GM12878 (cell line): ENCODE measurements around the gene SHB. TPM values are rescaled to one million over a fixed set of nuclear protein-coding genes. Genes with fewer than 3 reads are reported as not detected.

Experiments
- ATAC-seq: fragments of 200-7000 bp; cut with Tn5 transposase; 3 replicates; pipeline ENCODE4 v1.9.1; 2020; ENCODE audit warnings: mild to moderate bottlenecking, moderate library complexity
- BruUV-seq: library from RNA; stranded (reverse); fragments of 400-500 nt; replicated peaks from 2 replicates; lab custom pipeline; 2021; lab: Mats Ljungman, UMichigan
- CTCF ChIA-PET: fragments of 300-600 bp; sonication (Branson Sonifier 250); formaldehyde crosslinking; extraction: SDS; loops from one replicate; lab custom pipeline; 2021; ENCODE audit warnings: inconsistent platforms; lab: Yijun Ruan, JAX
- POLR2A ChIA-PET: fragments of 350-600 bp; formaldehyde crosslinking; extraction: SDS; loops from one replicate; lab custom pipeline; 2021; ENCODE audit warnings: inconsistent platforms; lab: Charles Lee
- RAD21 ChIA-PET: fragments of 300-600 bp; sonication (Branson Sonifier 250); formaldehyde crosslinking; loops from one replicate; lab custom pipeline; 2023; ENCODE audit warnings: antibody characterized with exemption; ENCODE audit not compliant: unreplicated experiment; lab: Charles Lee
- SMC1A ChIA-PET: fragments of 300-600 bp; sonication (Branson Sonifier 250); formaldehyde crosslinking; loops from one replicate; lab custom pipeline; 2023; ENCODE audit not compliant: unreplicated experiment, uncharacterized antibody; lab: Charles Lee
- DNase-seq: peaks from one replicate; pipeline ENCODE4 v3.0.0-alpha.2; 2011; ENCODE audit warnings: low read depth, low spot score
- FAIRE-seq: peaks from 3 replicates; lab custom pipeline; 2011; peaks lifted over from hg19 to GRCh38; lab: Jason Lieb, UNC
- H2AFZ ChIP-seq: 2 replicates; pipeline ENCODE4 v1.6.0; 2011; ENCODE audit warnings: low read depth, low read length, control low read depth; ENCODE audit not compliant: control insufficient read depth
- H3K27ac ChIP-seq: 2 replicates; pipeline ENCODE4 v1.5.1; 2011; ENCODE audit warnings: control low read depth; ENCODE audit not compliant: control insufficient read depth, insufficient read depth
- H3K27me3 ChIP-seq, 2 experiments: replicated peaks in 1 of 2; 2 replicates each; pipeline versions ENCODE4 v1.6.0 to v1.6.1; 2011; ENCODE audit warnings: low read length in 1 of 2; ENCODE audit not compliant: control insufficient read depth in 2 of 2, insufficient read depth in 2 of 2
- H3K36me3 ChIP-seq, 2 experiments: 2 replicates each; pipeline ENCODE4 v1.5.1; 2011; ENCODE audit warnings: low read length in 1 of 2; ENCODE audit not compliant: control insufficient read depth in 2 of 2, insufficient read depth in 2 of 2
- H3K4me1 ChIP-seq: 2 replicates; pipeline ENCODE4 v1.6.1; 2011; ENCODE audit warnings: mild to moderate bottlenecking, low read length, moderate library complexity, mixed read lengths; ENCODE audit not compliant: control insufficient read depth, insufficient read depth
- H3K4me2 ChIP-seq: 2 replicates; pipeline ENCODE4 v1.6.0; 2011; ENCODE audit warnings: control low read depth; ENCODE audit not compliant: control insufficient read depth, insufficient read depth
- H3K4me3 ChIP-seq: fragments of 200-600 bp; sonication (generic); 2 replicates; pipeline ENCODE4 v1.5.1; 2016
- H3K79me2 ChIP-seq: 2 replicates; pipeline ENCODE4 v1.6.0; 2011; ENCODE audit warnings: low read length; ENCODE audit not compliant: control insufficient read depth, insufficient read depth
- H3K9ac ChIP-seq: 2 replicates; pipeline ENCODE4 v1.8.0; 2011; ENCODE audit warnings: low read length, control low read depth, mixed read lengths; ENCODE audit not compliant: control insufficient read depth, insufficient read depth
- H3K9me3 ChIP-seq: replicated peaks from 3 replicates; pipeline ENCODE4 v1.5.1; 2011; ENCODE audit warnings: mild to moderate bottlenecking, low read length; ENCODE audit not compliant: control insufficient read depth, insufficient read depth
- H4K20me1 ChIP-seq: 2 replicates; pipeline ENCODE4 v1.6.0; 2011; ENCODE audit not compliant: control insufficient read depth, insufficient read depth
- DPF2 ChIP-seq: fragments of 450-650 bp; IDR thresholded peaks from 2 replicates; pipeline ENCODE4 v1.6.1; 2017; ENCODE audit warnings: mild to moderate bottlenecking
- FOXK2 ChIP-seq: fragments of 450-650 bp; IDR thresholded peaks from 2 replicates; pipeline ENCODE4 v1.6.1; 2017; ENCODE audit warnings: mild to moderate bottlenecking, moderate library complexity
- IRF4 ChIP-seq: IDR thresholded peaks from 2 replicates; pipeline ENCODE4 v1.6.1; 2011; ENCODE audit warnings: low read depth, low read length
- LARP7 ChIP-seq: fragments of 450-650 bp; IDR thresholded peaks from 2 replicates; pipeline ENCODE4 v1.6.1; 2017; ENCODE audit warnings: mild to moderate bottlenecking
- MEF2A ChIP-seq: IDR thresholded peaks from 2 replicates; pipeline ENCODE4 v1.6.1; 2011; ENCODE audit warnings: low read depth, mild to moderate bottlenecking, low read length, moderate library complexity; ENCODE audit not compliant: insufficient read depth
- MTA2 ChIP-seq: fragments of 450-650 bp; IDR thresholded peaks from 2 replicates; pipeline ENCODE4 v1.6.1; 2016; ENCODE audit warnings: low read depth, mild to moderate bottlenecking, moderate library complexity
- NKRF ChIP-seq: fragments of 450-650 bp; conservative IDR thresholded peaks from 2 replicates; pipeline ENCODE4 v1.6.1; 2017; ENCODE audit warnings: mild to moderate bottlenecking, moderate library complexity
- NR2C2 ChIP-seq: IDR thresholded peaks from 2 replicates; pipeline ENCODE4 v1.6.1; 2011; ENCODE audit warnings: borderline replicate concordance, low read depth; ENCODE audit not compliant: control insufficient read depth, insufficient read length
- POLR2AphosphoS2 ChIP-seq: IDR thresholded peaks from 2 replicates; pipeline ENCODE4 v1.6.1; 2011; ENCODE audit warnings: low read depth, mild to moderate bottlenecking, low read length, improper control_type of control experiment, moderate library complexity
- RCOR1 ChIP-seq: conservative IDR thresholded peaks from 2 replicates; pipeline ENCODE4 v1.6.1; 2012; ENCODE audit warnings: low read depth, low read length, improper control_type of control experiment
- SMC3 ChIP-seq: IDR thresholded peaks from 2 replicates; pipeline ENCODE4 v1.6.1; 2011; ENCODE audit warnings: low read length, improper control_type of control experiment, borderline replicate concordance
- ZNF207 ChIP-seq: fragments of 450-650 bp; IDR thresholded peaks from 2 replicates; pipeline ENCODE4 v1.6.1; 2014; ENCODE audit warnings: antibody characterized with exemption, mild to moderate bottlenecking, borderline replicate concordance
- ZNF622 ChIP-seq: fragments of 450-650 bp; IDR thresholded peaks from 2 replicates; pipeline ENCODE4 v1.6.1; 2017; ENCODE audit warnings: mild to moderate bottlenecking, inconsistent platforms
- WGBS: methylation state at CpG from one replicate; pipeline ENCODE4 v1.1.6; 2016; ENCODE audit warnings: low lambda C conversion rate; ENCODE audit not compliant: insufficient replicate concordance, insufficient coverage; ENCODE audit errors: missing lambda C conversion rate; 5-methylcytosine and 5-hydroxymethylcytosine counted together
- in situ Hi-C: fragments of 300-500 bp; cut with MboI; formaldehyde crosslinking; loops from 9 replicates; pipeline ENCODE4 v1.14.3; 2018; ENCODE audit warnings: mixed read lengths
- intact Hi-C: fragments of 100-400 bp; cut with micrococcal nuclease; formaldehyde crosslinking; loops from one replicate; pipeline ENCODE4 v1.14.2; 2022; ENCODE audit not compliant: unreplicated experiment
- polyA plus RNA-seq, 11 experiments: library from polyadenylated mRNA; depleted of rRNA in 4 of 11; unstranded in 6 of 11; stranded (reverse) in 5 of 11; fragments of >200 nt; fragmentation: Nextera tagmentation in 4 of 11; fragmentation: Illumina TruSeq in 1 of 11; extraction: Ambion mirVana in 4 of 11; extraction: Trizol in 1 of 11; gene quantifications; 1 replicate in 1 of 11; 2 replicates in 10 of 11; pipeline versions ENCODE4 v1.2.1 to v1.2.3, GENCODE V29; 2011 to 2016; ENCODE audit warnings: inconsistent platforms in 2 of 11, missing spikeins in 2 of 11, low read depth in 1 of 11
- total RNA-seq, 4 experiments: library from RNA; depleted of rRNA in 3 of 4; stranded (reverse); fragments of >200 nt in 3 of 4; fragmentation: Illumina TruSeq in 1 of 4; extraction: Trizol in 1 of 4; gene quantifications; 2 replicates each; pipeline versions ENCODE4 v1.2.1 to v1.2.3, GENCODE V29; 2013 to 2021
- TF ChIP-seq, protein P1 (sequence below): fragments of 450-650 bp; IDR thresholded peaks from 2 replicates; pipeline ENCODE4 v1.6.1; 2017; ENCODE audit warnings: mild to moderate bottlenecking, low read depth, inconsistent platforms; ENCODE audit not compliant: poor library complexity, severe bottlenecking

The SHB gene
- total and polyA plus RNA-seq, 10 of the 15 experiments (the other 5 are each of a cell fraction or from before 2014, with no cell fraction given): 0.29 to 6.2 (median 1.3) TPM

DNA sequence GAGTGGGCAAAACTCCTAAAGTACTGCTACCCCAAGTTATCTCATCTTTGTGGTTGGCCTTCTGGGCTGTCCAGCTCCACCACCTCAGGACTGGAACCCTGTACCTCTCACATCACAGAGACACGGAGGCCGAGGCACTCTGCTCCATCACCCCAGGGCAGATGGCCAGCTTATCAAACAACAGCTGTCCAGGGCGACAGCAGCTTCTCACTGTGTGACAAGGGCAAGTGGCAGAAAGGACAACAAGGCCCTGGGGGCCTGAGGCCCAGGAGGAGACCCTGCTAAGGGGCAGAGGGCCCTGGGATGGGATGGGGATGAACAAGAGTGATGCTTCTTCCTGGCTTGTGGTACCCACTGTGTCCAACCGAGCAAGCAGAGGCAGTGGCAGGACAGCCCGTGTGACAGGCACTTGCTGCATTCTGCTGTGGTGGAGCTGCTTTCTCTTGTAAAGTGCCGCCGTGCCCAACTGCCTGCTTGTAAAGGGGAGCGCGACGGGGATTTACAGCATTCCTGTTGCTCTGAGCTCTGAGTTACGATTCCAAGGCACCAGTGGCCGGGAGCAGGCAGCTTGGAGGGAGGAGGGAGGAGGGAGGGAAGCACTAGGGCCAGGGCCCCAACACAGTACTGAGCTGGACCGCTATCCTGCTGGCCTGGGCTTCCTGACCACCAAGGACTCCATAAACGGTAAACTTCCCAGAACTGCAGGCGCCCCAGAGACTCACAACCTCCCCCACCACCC, 71.2 kb downstream of the SHB start (continued):
- no peak for TF ChIP-seq NKRF
- TF ChIP-seq MTA2: no peak

GRCh38 chr9:37996819-37997217, 72.2 kb downstream of the SHB start:
- ChIA-PET POLR2A (interaction anchor here (0.6 kb wide), 1 partner anchor 117 kb away, joined by 3 read pairs; no protein-coding TSS in a partner anchor), CTCF (interaction anchor here (0.7 kb wide), 1 partner anchor 99 kb away, joined by 3 read pairs; no protein-coding TSS in a partner anchor), SMC1A (interaction anchor here (0.5 to 3.8 kb wide), 6 partner anchors 11 to 75 kb away, joined by 3 to 23 read pairs (median 4); no protein-coding TSS in a partner anchor), RAD21 (interaction anchor here (0.7 to 4.0 kb wide), 5 partner anchors 34 to 94 kb away, joined by 3 to 23 read pairs (median 5); no protein-coding TSS in a partner anchor)
- in situ Hi-C loops: loop anchor here (25.0 kb wide), 1 partner anchor 1060 kb away; no protein-coding TSS in a partner anchor
- DNase-seq: no peak
- Histone ChIP-seq H4K20me1 (no peaks in the 10 kb centered on the region), H3K27me3 (no peaks in the 10 kb centered on the region), H3K27ac (no peak overlapping the region), H3K9ac (no peak overlapping the region), H2AFZ (no peak overlapping the region), H3K4me1 (peaks cover 56% of the 10 kb centered on the region), H3K4me3 (no peak overlapping the region), H3K36me3 (no peaks in the 10 kb centered on the region), H3K79me2 (no peaks in the 10 kb centered on the region), H3K4me2 (no peak overlapping the region), H3K9me3 (no peaks in the 10 kb centered on the region)
- WGBS: 82% methylated on average over 4 of the region's 4 CpGs
- no TSS peak for BruUV-seq
- intact Hi-C loops: no loop called here
- FAIRE-seq: no peak
- no peak for ATAC-seq
- TF ChIP-seq, protein P1, sequence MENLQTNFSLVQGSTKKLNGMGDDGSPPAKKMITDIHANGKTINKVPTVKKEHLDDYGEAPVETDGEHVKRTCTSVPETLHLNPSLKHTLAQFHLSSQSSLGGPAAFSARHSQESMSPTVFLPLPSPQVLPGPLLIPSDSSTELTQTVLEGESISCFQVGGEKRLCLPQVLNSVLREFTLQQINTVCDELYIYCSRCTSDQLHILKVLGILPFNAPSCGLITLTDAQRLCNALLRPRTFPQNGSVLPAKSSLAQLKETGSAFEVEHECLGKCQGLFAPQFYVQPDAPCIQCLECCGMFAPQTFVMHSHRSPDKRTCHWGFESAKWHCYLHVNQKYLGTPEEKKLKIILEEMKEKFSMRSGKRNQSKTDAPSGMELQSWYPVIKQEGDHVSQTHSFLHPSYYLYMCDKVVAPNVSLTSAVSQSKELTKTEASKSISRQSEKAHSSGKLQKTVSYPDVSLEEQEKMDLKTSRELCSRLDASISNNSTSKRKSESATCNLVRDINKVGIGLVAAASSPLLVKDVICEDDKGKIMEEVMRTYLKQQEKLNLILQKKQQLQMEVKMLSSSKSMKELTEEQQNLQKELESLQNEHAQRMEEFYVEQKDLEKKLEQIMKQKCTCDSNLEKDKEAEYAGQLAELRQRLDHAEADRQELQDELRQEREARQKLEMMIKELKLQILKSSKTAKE: no peak
- TF ChIP-seq MEF2A (no peak), NR2C2 (no peak), LARP7 (no peak), DPF2 (no peak), IRF4 (no peak), RCOR1 (no peak), POLR2AphosphoS2 (no peak), ZNF207 (no peak), FOXK2 (no peak), ZNF622 (no peak), SMC3 (no peak)
